Activated CD8-positive, alpha-beta memory T cell treated with anti-CD3 and anti-CD28 coated beads, Interleukin-2, amount 50 U/mL, for 24 hours (primary cell): Measurements from ENCODE around the gene SDK2.

Source experiments
- DNase-seq: peaks from one replicate; pipeline ENCODE4 v3.0.0-alpha.2; 2020; ENCODE audit errors: extremely low read depth

Gene SDK2

DNA sequence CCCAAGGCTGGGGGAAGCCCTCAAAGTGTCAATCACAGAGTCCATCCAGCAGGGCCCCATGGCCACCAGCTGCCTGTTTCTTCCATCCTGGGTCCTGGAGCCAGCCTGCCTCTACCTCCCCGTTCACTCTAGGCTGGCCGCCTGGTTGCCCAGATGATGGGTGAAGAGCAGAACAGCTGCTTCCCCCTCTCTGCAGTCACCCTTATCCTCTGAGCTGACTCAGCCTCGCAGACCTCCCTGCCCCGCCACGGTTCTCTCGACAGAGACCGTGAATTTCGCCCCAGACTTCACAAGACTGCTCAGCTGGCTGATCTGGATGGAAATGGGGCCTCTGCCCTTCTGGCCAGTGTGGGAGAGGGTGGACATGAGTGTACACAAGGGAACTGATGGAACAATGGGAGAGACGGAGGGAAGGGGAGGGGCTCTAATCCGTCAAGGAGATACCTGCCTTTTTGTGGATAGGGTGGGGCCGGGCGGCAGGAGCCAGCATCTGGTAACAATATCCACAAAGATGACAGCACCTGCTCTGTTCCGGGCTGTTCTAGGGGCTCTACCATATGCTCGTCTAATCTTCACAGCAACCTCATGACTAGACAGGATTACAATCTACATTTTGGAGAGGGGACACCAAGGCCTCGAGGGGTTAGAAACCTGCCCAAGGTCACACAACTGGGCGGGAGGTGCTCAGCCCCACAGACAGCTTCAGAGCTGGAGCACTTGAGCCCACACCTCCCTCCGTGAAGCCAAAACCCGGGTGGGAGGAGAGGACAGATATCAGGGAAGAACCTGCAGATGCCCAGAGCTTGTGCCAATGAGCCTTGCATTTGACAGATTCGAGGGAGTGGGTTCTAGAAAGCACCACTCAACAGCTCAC lies 136.0 kb downstream of the SDK2 start:
- no peak for DNase-seq

GRCh38 chr17:73506470-73507435 lies 137.5 kb downstream of the SDK2 start:
- DNase-seq: no peak

DNA sequence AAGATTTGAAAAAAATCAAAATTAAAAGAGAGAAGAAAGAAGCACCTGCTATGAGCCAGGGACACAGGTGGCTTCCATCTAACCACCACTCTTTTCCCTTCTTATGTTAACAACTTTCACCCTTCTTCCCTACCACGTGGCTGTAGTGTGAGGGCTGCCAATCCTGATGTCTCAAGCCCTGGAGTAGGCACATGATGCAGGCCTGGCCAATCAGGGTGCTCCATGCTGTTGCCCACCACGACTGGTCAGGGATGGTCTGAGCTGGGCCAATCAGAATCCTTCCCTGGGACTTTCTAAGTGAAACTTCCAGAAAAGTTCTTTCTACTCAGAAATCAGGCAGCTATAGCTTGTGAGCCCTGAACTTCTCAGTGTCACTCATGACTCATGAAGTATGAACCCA lies 140.7 kb downstream of the SDK2 start:
- DNase-seq: no peak

GRCh38 chr17:73500414-73500999 lies 143.7 kb downstream of the SDK2 start:
- no peak for DNase-seq

GRCh38 chr17:73498886-73499554 lies 145.2 kb downstream of the SDK2 start:
- no peak for DNase-seq

DNA sequence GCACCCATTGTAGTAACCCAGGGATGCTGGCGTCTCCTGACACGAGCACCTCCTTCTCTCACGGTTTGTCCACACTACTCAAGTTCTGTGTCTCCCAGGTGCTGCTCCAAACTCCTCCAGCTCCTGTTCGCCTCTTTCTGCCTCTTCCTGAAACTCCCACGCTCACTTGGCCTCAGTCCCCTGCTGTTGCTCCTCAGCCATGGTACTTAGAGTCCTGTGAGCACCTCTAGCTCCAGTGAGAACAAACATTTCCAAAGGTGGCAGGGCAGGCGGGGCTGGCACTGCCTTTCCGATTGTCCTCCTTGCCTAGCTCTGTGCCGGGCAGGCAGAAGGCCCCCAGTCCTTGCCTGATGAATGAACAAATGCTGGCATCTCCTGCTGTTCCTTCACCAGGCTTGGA lies 146.1 kb downstream of the SDK2 start:
- no peak for DNase-seq

DNA sequence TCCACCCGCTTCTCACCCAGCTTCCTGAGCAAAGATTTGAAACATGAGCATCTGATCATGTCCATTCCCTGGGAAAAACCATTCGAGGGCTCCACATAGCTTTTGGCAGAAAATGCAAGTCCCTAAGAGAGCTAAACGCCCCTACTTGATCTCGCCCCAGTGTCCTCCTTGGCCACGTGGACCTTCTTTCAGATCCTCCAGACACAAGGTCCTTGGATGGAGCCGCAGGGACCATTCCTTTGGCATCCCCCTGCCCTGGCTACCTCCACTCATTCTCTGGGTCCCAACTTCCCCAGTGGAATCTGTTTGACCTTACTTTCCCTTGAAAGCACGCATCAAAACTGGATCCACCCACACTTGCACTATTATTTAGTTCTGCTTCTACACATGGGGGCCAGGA lies 146.5 kb downstream of the SDK2 start:
- DNase-seq: no peak

DNA sequence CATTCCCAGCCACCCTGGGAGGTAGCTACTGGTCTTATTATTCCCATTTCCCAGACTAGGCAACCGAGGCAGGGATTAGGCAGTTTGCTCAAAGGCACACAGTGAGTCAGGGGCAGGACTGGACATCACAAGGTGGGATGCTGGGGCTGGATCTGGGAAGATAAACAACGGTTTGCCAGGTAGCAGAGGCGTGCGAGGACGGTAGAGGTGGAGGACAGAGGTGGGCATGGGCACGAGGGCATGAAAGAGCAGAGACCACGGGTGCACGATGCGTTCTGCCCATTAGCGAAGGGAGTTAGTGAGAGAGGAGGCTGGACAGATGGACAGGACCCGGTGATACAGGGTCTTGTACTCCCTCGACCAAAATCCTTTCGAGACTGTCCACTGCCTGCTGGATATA lies 148.0 kb downstream of the SDK2 start:
- no peak for DNase-seq

DNA sequence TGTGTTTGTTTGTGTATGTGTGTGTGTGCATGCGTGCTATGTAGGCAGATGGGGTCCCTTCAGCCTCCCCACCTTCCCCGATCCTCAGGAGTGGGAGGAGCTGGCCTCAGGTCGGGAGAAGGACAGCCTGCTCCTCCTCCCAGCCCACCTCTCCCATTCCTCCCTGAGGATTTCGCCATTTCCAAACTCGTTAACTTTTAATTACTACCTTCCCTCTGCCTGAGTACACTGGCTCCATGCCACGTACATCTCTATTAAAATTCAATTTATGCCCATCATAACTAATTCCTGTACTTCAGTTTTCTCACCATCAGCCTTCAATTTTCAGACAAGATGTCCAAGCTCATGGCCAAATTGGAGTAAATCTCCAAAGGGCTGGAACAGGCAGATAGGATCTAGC lies 148.6 kb downstream of the SDK2 start:
- DNase-seq: no peak

DNA sequence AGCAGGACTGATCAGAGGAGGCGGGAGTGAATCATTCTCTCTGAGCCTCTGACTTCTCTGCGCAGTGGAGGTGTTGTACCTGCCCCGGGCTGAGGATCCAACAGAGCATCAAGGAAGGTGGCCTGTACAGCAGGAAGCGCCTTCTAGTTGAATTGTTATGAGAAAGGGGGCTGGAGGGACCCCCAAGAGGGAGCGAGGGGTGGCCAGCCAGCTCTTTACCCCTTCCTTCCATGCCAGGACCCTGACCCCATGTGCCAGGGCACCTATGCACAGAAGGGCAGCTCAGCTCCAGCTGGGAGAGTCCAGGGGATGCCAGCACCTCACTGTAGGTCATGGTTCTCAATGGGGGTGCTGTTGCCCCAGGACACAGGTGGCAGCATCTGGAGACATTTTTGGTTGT lies 149.3 kb downstream of the SDK2 start:
- no peak for DNase-seq

- DNase-seq: no peak
Observed at GRCh38 chr17:73493956-73494926, 150.0 kb downstream of the SDK2 start.

- no peak for DNase-seq
Observed at GRCh38 chr17:73492821-73493814, 151.1 kb downstream of the SDK2 start.

DNA sequence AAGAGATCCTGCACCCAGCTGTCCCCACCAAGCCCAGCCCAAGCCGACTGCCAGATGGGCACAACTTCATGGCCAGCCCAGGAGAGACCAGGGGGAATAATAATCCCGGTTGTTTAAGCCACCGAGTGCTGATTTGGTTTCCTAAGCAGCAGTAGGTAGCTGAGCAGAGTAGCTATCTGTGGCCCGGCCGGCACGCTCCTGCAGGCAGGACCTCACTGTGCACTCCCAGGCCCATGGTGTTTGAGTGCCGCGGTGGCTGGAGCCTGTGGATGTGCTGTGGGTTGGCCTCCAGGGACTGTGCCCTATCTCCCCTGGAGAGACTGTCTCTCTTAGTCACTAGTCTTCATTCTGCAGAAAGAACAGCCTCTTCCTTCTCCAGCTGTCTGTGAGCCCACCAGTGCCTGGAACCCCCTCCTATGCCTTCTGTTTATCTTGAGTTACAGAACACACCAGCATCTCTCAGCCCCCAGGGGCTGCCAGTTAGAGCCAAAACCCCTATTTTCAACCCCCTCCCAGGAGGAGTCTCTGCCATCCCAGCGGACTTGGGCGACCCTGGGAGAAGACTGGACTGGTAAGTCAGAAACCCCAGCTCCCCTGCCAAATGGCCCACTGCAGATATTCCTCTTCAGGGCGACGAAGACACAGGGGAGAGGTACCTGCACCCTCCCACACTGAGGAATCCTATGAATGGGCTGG lies 152.0 kb downstream of the SDK2 start:
- DNase-seq: no peak

GRCh38 chr17:73491648-73492047 lies 152.6 kb downstream of the SDK2 start:
- no peak for DNase-seq

DNA sequence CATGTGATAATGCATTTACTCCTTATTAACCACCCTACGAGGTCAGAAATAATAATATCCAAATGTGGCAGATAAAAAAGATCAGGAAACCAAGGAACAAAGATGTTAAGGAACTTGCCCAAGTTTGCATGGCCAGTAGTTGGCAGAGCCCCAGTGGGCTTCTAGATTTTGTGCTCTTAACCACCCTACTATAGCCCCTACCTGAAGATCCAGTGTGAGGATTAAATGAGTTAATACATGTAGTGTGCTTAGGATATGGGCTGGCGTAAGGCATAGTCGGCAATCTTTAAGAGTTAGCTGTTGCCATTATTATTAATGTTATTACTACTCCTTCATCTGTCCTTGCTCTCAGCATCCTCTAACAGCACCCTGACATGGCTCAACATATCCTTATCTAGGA lies 153.4 kb downstream of the SDK2 start:
- DNase-seq: no peak

GRCh38 chr17:73489991-73490390 lies 154.3 kb downstream of the SDK2 start:
- DNase-seq: no peak

- no peak for DNase-seq
Observed at GRCh38 chr17:73489333-73489732, 154.9 kb downstream of the SDK2 start.

DNA sequence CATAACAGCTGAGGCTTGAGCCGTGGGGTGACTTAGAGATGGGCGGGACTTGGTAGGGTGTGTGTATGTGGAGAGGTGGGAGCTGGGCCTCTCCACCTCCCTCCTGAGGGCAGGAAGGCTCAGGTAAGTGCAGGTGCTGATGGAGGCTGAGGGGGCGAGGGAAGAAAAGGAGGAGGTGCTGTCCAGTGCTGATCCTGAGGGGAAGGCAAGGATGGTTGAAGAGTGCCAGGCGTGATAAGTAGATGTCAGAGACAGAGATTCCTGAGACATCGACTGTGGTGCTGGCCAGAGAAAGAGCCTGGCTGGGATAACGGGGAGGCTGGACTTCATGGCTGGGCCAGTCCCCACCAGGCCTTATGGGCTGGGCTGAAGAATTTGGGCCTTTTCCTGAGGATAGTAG lies 159.1 kb downstream of the SDK2 start:
- DNase-seq: no peak

DNA sequence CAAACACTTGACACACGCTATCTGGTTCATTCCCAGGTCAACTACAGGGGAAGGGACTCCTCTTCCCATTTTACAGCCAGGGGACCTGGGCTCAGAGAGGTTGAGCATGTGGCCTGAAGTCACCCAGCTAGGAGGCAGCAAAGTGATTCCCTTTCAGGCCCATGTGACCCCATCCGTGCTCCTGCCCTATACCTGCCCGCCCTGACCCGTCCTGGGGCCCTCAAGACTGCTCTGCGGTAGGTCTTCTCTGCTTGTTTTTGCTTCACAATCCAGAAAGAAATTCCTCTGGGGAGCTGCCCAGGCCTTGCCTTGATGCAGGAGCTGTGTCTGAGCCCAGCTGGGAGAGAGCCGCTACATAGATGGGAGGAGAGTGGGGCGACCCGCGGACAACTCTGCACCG lies 161.4 kb downstream of the SDK2 start:
- DNase-seq: no peak
